IPS-11a (cell line): ENCODE data around the gene DCLK3.

ENCODE experiments used
- H3K4me3 ChIP-seq: one replicate; pipeline ENCODE4 v1.5.1; 2013; ENCODE audit warnings: low read depth, low read length, control low read depth

Gene DCLK3

DNA sequence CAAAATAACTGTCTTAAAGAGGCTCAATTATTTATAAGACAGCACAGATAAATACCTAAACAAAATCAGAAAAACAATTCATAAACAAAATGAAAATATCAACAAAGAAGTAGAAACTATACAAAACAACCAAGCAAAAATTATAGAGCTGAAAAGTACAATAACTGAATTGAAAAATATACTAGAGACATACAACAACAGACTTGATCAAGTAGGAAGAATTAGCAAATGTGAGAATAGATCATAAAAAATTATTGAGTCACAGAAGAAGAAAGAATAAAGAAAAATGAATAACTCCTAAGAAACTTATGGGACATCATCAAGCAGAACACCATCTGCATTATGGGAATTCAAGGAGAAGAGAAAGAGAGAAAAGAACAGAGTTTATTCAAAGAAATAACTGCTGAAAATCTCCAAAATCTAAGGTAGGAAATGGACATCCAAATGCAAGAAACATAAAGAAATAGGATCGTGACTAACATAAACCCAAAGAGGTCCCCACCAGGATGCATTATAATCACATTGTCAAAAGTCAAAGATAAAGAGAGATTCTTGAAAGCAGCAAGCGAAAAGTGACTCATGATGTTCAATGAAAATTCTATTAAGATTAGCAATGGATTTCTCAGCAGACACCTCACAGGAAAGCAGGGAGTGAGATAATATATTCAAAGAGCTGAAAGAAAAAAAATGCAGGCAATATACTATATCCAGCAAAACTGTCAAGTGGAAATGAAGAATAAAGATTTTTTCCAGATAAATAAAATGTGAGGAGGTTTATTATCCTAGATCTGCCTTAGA is 85.9 kb downstream of the DCLK3 start:
- no peak overlapping the region for H3K4me3 ChIP-seq

DNA sequence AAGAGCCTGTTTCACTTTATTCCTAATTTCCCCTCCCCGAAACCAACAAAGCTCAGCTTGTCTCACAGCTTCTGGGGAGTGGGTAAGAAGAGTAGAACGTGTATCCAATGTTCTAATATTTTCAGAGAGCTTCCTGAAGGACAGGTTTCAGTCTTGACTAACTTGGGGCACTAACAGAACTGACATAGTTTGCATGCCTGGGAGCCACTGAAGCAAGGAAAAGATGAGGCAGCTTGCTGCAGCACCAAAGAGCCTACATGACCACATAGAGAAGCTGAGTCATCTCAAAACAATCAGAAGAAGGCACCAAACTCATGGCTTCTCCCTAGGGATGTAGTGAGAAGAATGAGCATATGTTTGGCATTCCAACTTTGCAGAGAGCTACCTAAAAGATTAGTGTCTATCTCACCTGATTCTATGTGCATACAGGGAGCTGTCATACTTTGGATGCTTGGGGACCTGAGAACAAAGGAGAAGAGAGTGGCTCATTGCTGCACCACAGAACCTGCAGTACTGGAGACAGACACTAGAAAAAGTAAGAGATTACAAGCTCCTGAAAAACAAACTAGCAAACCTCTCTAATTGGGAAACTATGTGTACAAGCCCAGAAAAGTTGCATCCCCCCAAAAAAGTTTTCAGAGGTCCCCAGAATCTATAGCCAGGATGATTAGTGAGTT is 86.9 kb downstream of the DCLK3 start:
- H3K4me3 ChIP-seq: no peak overlapping the region

DNA sequence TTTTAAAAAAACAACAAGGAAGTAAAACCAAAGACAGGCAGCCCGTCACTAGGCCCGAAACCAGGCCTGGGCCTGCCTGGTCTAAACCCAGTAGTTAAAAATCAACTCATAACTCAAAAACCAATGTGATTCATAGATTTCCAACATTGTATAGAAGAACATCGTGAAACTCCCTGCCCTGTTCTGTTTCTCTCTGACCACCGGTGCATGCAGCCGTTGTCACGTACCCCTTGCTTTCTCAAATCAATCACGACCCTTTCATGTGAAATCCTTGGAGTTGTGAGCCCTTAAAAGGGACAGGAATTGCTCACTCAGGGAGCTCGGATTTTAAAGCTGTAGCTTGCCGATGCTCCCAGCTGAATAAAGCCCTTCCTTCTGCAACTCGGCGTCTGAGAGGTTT is 89.5 kb downstream of the DCLK3 start:
- H3K4me3 ChIP-seq: no peak overlapping the region

DNA sequence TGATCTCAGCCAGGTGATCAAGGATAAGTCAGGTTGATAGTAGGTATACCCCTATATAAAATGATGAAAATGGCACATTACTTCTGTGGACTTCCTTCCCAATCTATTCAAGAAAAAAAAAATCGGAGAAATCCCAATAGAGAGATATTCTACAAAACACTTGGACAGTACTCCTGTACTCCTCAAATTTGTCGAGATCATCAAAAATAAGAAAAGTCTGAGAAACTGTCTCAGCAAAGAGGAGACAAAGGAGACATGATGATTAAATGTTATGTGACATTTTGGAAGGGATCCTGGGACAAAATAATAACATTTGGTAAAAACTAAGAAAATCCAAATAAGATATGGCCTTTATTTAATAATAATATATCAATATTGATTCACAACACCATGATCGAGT is 94.6 kb downstream of the DCLK3 start:
- no peak overlapping the region for H3K4me3 ChIP-seq

DNA sequence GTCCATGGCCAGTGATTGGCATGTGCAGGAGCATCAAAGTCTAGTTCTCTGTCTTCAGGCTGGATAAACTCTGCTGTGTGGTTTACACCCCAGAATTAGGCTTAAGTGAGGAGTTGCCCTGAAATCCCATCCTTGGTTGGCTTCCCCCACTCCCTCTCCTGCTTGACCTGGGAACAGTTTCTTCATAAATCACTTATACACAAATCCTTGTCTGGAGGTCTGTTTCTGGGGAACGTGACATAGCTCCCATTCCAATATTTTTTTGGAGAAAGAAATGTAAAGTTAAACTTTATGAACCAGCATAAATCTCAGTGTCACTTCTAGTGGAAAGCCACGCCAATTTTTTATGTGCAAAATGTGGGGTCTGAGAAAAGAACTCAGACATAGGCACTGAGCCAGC is 98.2 kb downstream of the DCLK3 start:
- H3K4me3 ChIP-seq: no peak overlapping the region

DNA sequence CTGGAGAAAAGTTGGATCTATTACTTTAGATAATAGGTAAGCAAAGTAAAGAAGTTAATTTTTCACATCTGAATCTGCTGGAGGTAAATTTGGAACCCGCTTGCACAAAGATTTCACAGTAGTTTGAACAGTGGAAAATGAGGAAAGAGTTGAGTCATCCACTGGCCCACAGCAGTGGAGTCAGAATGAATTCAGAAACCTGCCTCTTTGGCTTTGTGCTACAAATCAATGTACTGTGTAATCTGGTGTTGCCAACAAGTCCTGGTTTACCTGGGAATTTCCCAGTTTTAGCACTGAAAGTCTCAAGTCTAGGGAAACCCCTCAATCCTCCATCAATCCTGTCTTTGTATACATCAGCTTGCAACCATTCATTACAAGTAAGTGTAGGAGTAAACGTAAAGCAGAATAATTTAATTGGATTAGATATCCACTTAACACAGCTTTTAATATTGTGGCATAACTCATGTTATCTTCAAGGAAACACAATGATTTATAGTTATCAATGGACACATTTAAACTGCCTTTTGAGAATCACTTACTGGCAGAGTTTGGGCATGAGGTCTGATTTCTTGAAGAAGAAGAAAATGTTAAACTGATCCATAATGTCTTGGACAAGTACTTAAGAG is 100.6 kb downstream of the DCLK3 start:
- H3K4me3 ChIP-seq: no peak overlapping the region

DNA sequence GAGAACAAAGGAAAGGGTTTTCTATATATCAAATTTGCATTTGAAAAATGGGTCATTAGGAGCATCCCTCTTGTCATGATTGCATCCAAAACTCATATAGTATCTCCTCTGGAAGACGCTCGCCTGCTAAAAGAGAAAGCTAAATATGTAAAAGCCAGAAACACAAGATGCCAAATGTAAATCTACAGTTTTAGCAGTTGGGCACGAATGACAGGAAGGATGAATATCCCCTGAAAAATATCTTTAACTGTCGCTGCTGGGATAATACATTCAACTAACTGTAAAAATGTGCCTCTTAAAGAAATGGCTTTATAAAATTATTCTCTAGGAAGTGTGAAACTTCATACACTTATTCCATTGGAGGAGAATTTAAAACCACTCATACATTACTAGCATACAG is 101.7 kb downstream of the DCLK3 start:
- no peak overlapping the region for H3K4me3 ChIP-seq
